B cell (primary cell): ENCODE results near the gene TBCC. TPM values are rescaled to one million over a fixed set of nuclear protein-coding genes. Genes with fewer than 3 reads are reported as not detected.

Experiments
- ATAC-seq: fragments of 200-7000 bp; cut with Tn5 transposase; one replicate; pipeline ENCODE4 v1.10.0; 2021; ENCODE audit warnings: low read depth, mild to moderate bottlenecking, moderate number of reproducible peaks, moderate library complexity
- CTCF ChIA-PET: fragments of 350-600 bp; sonication (Branson Sonifier 250); formaldehyde crosslinking; loops from one replicate; lab custom pipeline; 2021; ENCODE audit warnings: antibody characterized with exemption, inconsistent platforms; lab: Charles Lee
- POLR2A ChIA-PET: fragments of 350-600 bp; sonication (Branson Sonifier 250); formaldehyde crosslinking; loops from one replicate; lab custom pipeline; 2021; ENCODE audit warnings: antibody characterized with exemption; lab: Charles Lee
- DNase-seq: peaks from one replicate; pipeline ENCODE4 v3.0.0; 2013
- H2AFZ ChIP-seq: 2 replicates; pipeline ENCODE4 v1.6.1; 2012; ENCODE audit warnings: mild to moderate bottlenecking, low read depth, low read length; ENCODE audit not compliant: insufficient read depth, poor library complexity, severe bottlenecking
- H3K27ac ChIP-seq, 2 donors: 1 replicate in 1 of 2; 2 replicates in 1 of 2; pipeline ENCODE4 v1.5.1; 2012 to 2013; ENCODE audit warnings: low read length in 2 of 2, mild to moderate bottlenecking in 2 of 2, moderate library complexity in 1 of 2
- H3K27me3 ChIP-seq, 4 experiments: fragments of 200-600 bp in 1 of 4; sonication (generic) in 1 of 4; replicated peaks in 1 of 4; 1 replicate in 2 of 4; 2 replicates in 2 of 4; pipeline versions ENCODE4 v1.6.1 to v1.7.0; 2013 to 2016; ENCODE audit warnings: low read length in 3 of 4, mild to moderate bottlenecking in 2 of 4, mixed read lengths in 1 of 4, moderate library complexity in 1 of 4; ENCODE audit not compliant: insufficient read depth in 4 of 4, control insufficient read depth in 3 of 4; ENCODE audit errors: control extremely low read depth in 1 of 4
- H3K36me3 ChIP-seq, 2 experiments: replicated peaks in 1 of 2; 1 replicate in 1 of 2; 2 replicates in 1 of 2; pipeline versions ENCODE4 v1.6.1 to v1.7.1; 2013; ENCODE audit warnings: low read length in 1 of 2; ENCODE audit not compliant: insufficient read depth in 2 of 2, control insufficient read depth in 1 of 2; ENCODE audit errors: control extremely low read depth in 1 of 2, extremely low read depth in 1 of 2
- H3K4me1 ChIP-seq, 2 donors: fragments of 200-600 bp in 1 of 2; sonication (generic) in 1 of 2; 1 replicate in 1 of 2; 2 replicates in 1 of 2; pipeline versions ENCODE4 v1.5.1 to v1.6.1; 2013 to 2017; ENCODE audit warnings: low read length in 2 of 2; ENCODE audit not compliant: control insufficient read depth in 2 of 2, insufficient read depth in 2 of 2
- H3K4me2 ChIP-seq: replicated peaks from 2 replicates; pipeline ENCODE3; 2012; ENCODE audit warnings: mild to moderate bottlenecking, low read depth, low read length; ENCODE audit not compliant: poor library complexity, severe bottlenecking
- H3K4me3 ChIP-seq, 5 experiments: fragments of 200-600 bp in 1 of 5; sonication (generic) in 1 of 5; 1 replicate in 3 of 5; 2 replicates in 2 of 5; pipeline versions ENCODE4 v1.5.1 to v1.7.0; 2011 to 2016; ENCODE audit warnings: low read length in 4 of 5, mild to moderate bottlenecking in 4 of 5, low read depth in 2 of 5, control low read depth in 1 of 5, moderate library complexity in 1 of 5; ENCODE audit not compliant: insufficient read depth in 1 of 5; ENCODE audit errors: control extremely low read depth in 1 of 5, extremely low read depth in 1 of 5
- H3K79me2 ChIP-seq: fragments of 200-600 bp; sonication (generic); one replicate; pipeline ENCODE4 v1.6.0; 2016; ENCODE audit warnings: low read length; ENCODE audit not compliant: control insufficient read depth, insufficient read depth
- H3K9ac ChIP-seq: fragments of 200-600 bp; sonication (generic); 2 replicates; pipeline ENCODE4 v1.6.1; 2017; ENCODE audit warnings: mild to moderate bottlenecking, low read length, moderate library complexity
- H3K9me3 ChIP-seq, 3 donors: one replicate each; pipeline versions ENCODE4 v1.6.1 to v1.7.1; 2013; ENCODE audit warnings: low read length in 2 of 3; ENCODE audit not compliant: control insufficient read depth in 2 of 3, insufficient read depth in 1 of 3; ENCODE audit errors: control extremely low read depth in 1 of 3
- H4K20me1 ChIP-seq: 2 replicates; pipeline ENCODE4 v1.6.0; 2012; ENCODE audit warnings: mild to moderate bottlenecking, low read length; ENCODE audit not compliant: insufficient read depth, control insufficient read depth, poor library complexity, severe bottlenecking
- H3K27ac Mint-ChIP-seq: one replicate; pipeline ENCODE4 v1.8.0; 2021; ENCODE audit warnings: mixed read lengths
- H3K27me3 Mint-ChIP-seq: one replicate; pipeline ENCODE4 v1.8.0; 2021; ENCODE audit warnings: mixed read lengths
- H3K4me1 Mint-ChIP-seq: one replicate; pipeline ENCODE4 v1.8.0; 2021; ENCODE audit warnings: mixed read lengths
- H3K4me3 Mint-ChIP-seq: one replicate; pipeline ENCODE4 v1.8.0; 2021; ENCODE audit warnings: mixed read lengths
- H3K9me3 Mint-ChIP-seq: one replicate; pipeline ENCODE4 v1.8.0; 2022; ENCODE audit warnings: mixed read lengths; ENCODE audit not compliant: insufficient read depth
- CTCF ChIP-seq: fragments of 200-600 bp; IDR thresholded peaks from one replicate; pipeline ENCODE4 v1.8.0; 2022; ENCODE audit warnings: antibody characterized with exemption, mild to moderate bottlenecking
- EZH2 ChIP-seq: IDR thresholded peaks from 2 replicates; pipeline ENCODE4 v1.6.1; 2012; ENCODE audit warnings: borderline replicate concordance, low read depth, mild to moderate bottlenecking, moderate library complexity, low read length; ENCODE audit not compliant: insufficient read depth, poor library complexity, severe bottlenecking
- WGBS: methylation state at CpG from one replicate; pipeline ENCODE4 v1.1.5; 2013; ENCODE audit warnings: missing lambda C conversion rate; ENCODE audit not compliant: insufficient coverage; 5-methylcytosine and 5-hydroxymethylcytosine counted together
- intact Hi-C: fragments of 100-400 bp; cut with micrococcal nuclease; formaldehyde crosslinking; loops from one replicate; pipeline ENCODE4 v1.10.0; 2022
- polyA plus RNA-seq: library from polyadenylated mRNA; depleted of rRNA; stranded (reverse); fragments of >200 nt; gene quantifications from 2 replicates; pipeline ENCODE4 v1.2.3, GENCODE V29; 2012
- total RNA-seq, 2 donors: library from RNA; stranded (reverse); fragments of 120-200 nt in 1 of 2; gene quantifications; 1 replicate in 1 of 2; 2 replicates in 1 of 2; pipeline versions ENCODE4 v1.2.3 to v1.2.4, GENCODE V29; 2013 to 2022

The TBCC gene
- total and polyA plus RNA-seq, 2 donors (not counting 1 experiment from before 2014, with no cell fraction given): 35.7 to 55.7 TPM

GRCh38 chr6:42762950-42763349 is 17.0 kb upstream of the TBCC start:
- Histone ChIP-seq H2AFZ (no peak overlapping the region), H3K79me2 (peaks cover 40% of the 10 kb centered on the region), H3K4me3 (no peak overlapping the region), H3K4me2 (no peak overlapping the region), H3K4me1 (peaks cover 0 to 2% of the 10 kb centered on the region in 2 donors), H3K9me3 (no peaks in the 10 kb centered on the region), H3K36me3 (peaks cover 7 to 22% of the 10 kb centered on the region in 2 experiments), H3K9ac (no peak overlapping the region), H3K27ac (no peak overlapping the region), H3K27me3 (no peaks in the 10 kb centered on the region), H4K20me1 (peaks cover 17% of the 10 kb centered on the region)
- intact Hi-C loops: no loop called here
- no CpG with 5 or more reads among the region's 3 CpGs for WGBS
- no peak for ATAC-seq
- Mint-ChIP-seq H3K9me3 (no peaks in the 10 kb centered on the region), H3K27ac (no peak overlapping the region), H3K4me3 (no peak overlapping the region), H3K4me1 (peaks cover 5% of the 10 kb centered on the region), H3K27me3 (no peaks in the 10 kb centered on the region)
- CTCF ChIA-PET: interaction anchor here (0.6 to 1.1 kb wide), 4 partner anchors 10 to 454 kb away, joined by 3 to 5 read pairs (median 4); no protein-coding TSS in a partner anchor
- no peak for TF ChIP-seq CTCF
- no peak for TF ChIP-seq EZH2
- POLR2A ChIA-PET: interaction anchor here (0.6 to 0.8 kb wide), 2 partner anchors 16 to 22 kb away, joined by 4 to 5 read pairs; no protein-coding TSS in a partner anchor
- no peak for DNase-seq

GRCh38 chr6:42762426-42762859 is 16.5 kb upstream of the TBCC start:
- Histone ChIP-seq H3K79me2 (peaks cover 45% of the 10 kb centered on the region), H3K27me3 (no peaks in the 10 kb centered on the region), H3K9me3 (no peaks in the 10 kb centered on the region), H3K9ac (no peak overlapping the region), H3K4me2 (no peak overlapping the region), H3K4me3 (no peak overlapping the region), H2AFZ (no peak overlapping the region), H3K4me1 (peaks cover 0 to 7% of the 10 kb centered on the region in 2 donors), H4K20me1 (peaks cover 19% of the 10 kb centered on the region), H3K27ac (no peak overlapping the region), H3K36me3 (peaks cover 10 to 22% of the 10 kb centered on the region in 2 experiments)
- Mint-ChIP-seq H3K27me3 (no peaks in the 10 kb centered on the region), H3K4me1 (peaks cover 7% of the 10 kb centered on the region), H3K4me3 (no peak overlapping the region), H3K27ac (no peak overlapping the region), H3K9me3 (no peaks in the 10 kb centered on the region)
- intact Hi-C loops: no loop called here
- ChIA-PET POLR2A (interaction anchor here (0.6 to 0.8 kb wide), 2 partner anchors 16 to 21 kb away, joined by 4 to 5 read pairs; no protein-coding TSS in a partner anchor), CTCF (interaction anchor here (0.7 to 1.1 kb wide), 3 partner anchors 10 to 31 kb away, joined by 3 to 5 read pairs (median 3); no protein-coding TSS in a partner anchor)
- DNase-seq (no peak), ATAC-seq (no peak)
- TF ChIP-seq CTCF: no peak
- no peak for TF ChIP-seq EZH2
- 100% methylated on average over 1 of the region's 3 CpGs for WGBS
